Suprapubic skin (tissue), 4 donors: Measurements from ENCODE around the gene MYH14. TPM values are rescaled to one million over a fixed set of nuclear protein-coding genes. Genes with fewer than 3 reads are reported as not detected.
A peak's percentile ranks its signal among the peaks of the same experiment; 100 is the strongest.

Source experiments
- DNase-seq, 2 donors: peaks; one replicate each; pipeline ENCODE4 v3.0.0-alpha.2; 2019; ENCODE audit warnings: low spot score in 2 of 2
- H3K27ac ChIP-seq: fragments of 200-600 bp; sonication (generic); one replicate; pipeline ENCODE4 v1.5.1; 2019
- H3K27me3 ChIP-seq: fragments of 200-600 bp; sonication (generic); one replicate; pipeline ENCODE4 v1.5.1; 2019
- H3K36me3 ChIP-seq: fragments of 200-600 bp; sonication (generic); one replicate; pipeline ENCODE4 v1.5.1; 2019
- H3K4me1 ChIP-seq: fragments of 200-600 bp; sonication (generic); one replicate; pipeline ENCODE4 v1.5.1; 2019
- H3K4me3 ChIP-seq: fragments of 200-600 bp; sonication (generic); one replicate; pipeline ENCODE4 v1.5.1; 2019; ENCODE audit warnings: mild to moderate bottlenecking
- H3K9me3 ChIP-seq: fragments of 200-600 bp; sonication (generic); one replicate; pipeline ENCODE4 v1.5.1; 2019
- CTCF ChIP-seq, 2 donors: fragments of 200-600 bp in 1 of 2; fragments of 450-650 bp in 1 of 2; sonication (generic) in 1 of 2; IDR thresholded peaks; one replicate each; pipeline ENCODE4 v1.5.1; 2016 to 2019; ENCODE audit warnings: antibody characterized with exemption in 2 of 2, mild to moderate bottlenecking in 1 of 2, moderate library complexity in 1 of 2
- EP300 ChIP-seq: sonication (generic); formaldehyde crosslinking; IDR thresholded peaks from one replicate; pipeline ENCODE4 v1.6.1; 2017; ENCODE audit warnings: antibody characterized with exemption
- POLR2A ChIP-seq, 2 donors: fragments of 450-650 bp; IDR thresholded peaks; one replicate each; pipeline ENCODE4 v1.6.1; 2017; ENCODE audit warnings: antibody characterized with exemption in 2 of 2, mild to moderate bottlenecking in 2 of 2, moderate library complexity in 2 of 2
- POLR2AphosphoS5 ChIP-seq, 3 donors: sonication (generic); formaldehyde crosslinking; IDR thresholded peaks; one replicate each; pipeline ENCODE4 v1.6.1; 2017; ENCODE audit warnings: antibody characterized with exemption in 3 of 3
- WGBS: methylation state at CpG from one replicate; pipeline ENCODE4 v1.1.5; 2018; 5-methylcytosine and 5-hydroxymethylcytosine counted together
- total RNA-seq, 4 donors: library from RNA; depleted of rRNA; stranded (reverse); fragments of >200 nt; gene quantifications; one replicate each; pipeline ENCODE4 v1.1.0, GENCODE V29; 2016

The MYH14 gene
- total RNA-seq, 4 donors from 2014 or later = 84.8 to 116 (median 104) TPM

GRCh38 chr19:50357178-50358100 is 154.0 kb downstream of the MYH14 start:
- Histone ChIP-seq H3K4me3 (peak overlapping the region; percentile 45), H3K27me3 (no peaks in the 10 kb centered on the region), H3K36me3 (no peaks in the 10 kb centered on the region), H3K27ac (peak overlapping the region; percentile 59), H3K9me3 (no peaks in the 10 kb centered on the region), H3K4me1 (peaks cover 15% of the 10 kb centered on the region)
- no peak for TF ChIP-seq POLR2AphosphoS5 (IDR thresholded peaks at IDR 0.05)
- TF ChIP-seq POLR2A (IDR thresholded peaks at IDR 0.05) = peak in 1 of 2 donors; percentile 47
- no peak for TF ChIP-seq EP300
- peak; percentile 77 to 84 for TF ChIP-seq CTCF (IDR thresholded peaks at IDR 0.05)
- DNase-seq = peak in 1 of 2 donors; percentile 87
- 8% methylated on average over 24 of the region's 54 CpGs for WGBS

- no peak overlapping the region for H3K27ac ChIP-seq
- no peak for DNase-seq
- 50% methylated on average over 28 of the region's 54 CpGs for WGBS
Measured at GRCh38 chr19:50358483-50359327, 155.3 kb downstream of the MYH14 start.

GRCh38 chr19:50359328-50359818 is 156.0 kb downstream of the MYH14 start:
- Histone ChIP-seq H3K4me1 (peaks cover 15% of the 10 kb centered on the region), H3K4me3 (no peak overlapping the region), H3K27ac (no peak overlapping the region), H3K36me3 (no peaks in the 10 kb centered on the region), H3K27me3 (no peaks in the 10 kb centered on the region), H3K9me3 (no peaks in the 10 kb centered on the region)
- no peak for DNase-seq
- TF ChIP-seq CTCF (IDR thresholded peaks at IDR 0.05) = no peak
- TF ChIP-seq POLR2AphosphoS5 (IDR thresholded peaks at IDR 0.05) = no peak
- no peak for TF ChIP-seq POLR2A (IDR thresholded peaks at IDR 0.05)
- TF ChIP-seq EP300 = no peak
- 81% methylated on average over 2 of the region's 11 CpGs for WGBS

More at GRCh38 chr19:50358483-50359327, 155.3 kb downstream of the MYH14 start:
- TF ChIP-seq CTCF (IDR thresholded peaks at IDR 0.05) (no peak), POLR2AphosphoS5 (IDR thresholded peaks at IDR 0.05) (no peak), POLR2A (IDR thresholded peaks at IDR 0.05) (peak in 1 of 2 donors; percentile 31), EP300 (no peak)
- peak overlapping the region; percentile 45 for H3K4me3 ChIP-seq
- peaks cover 15% of the 10 kb centered on the region for H3K4me1 ChIP-seq
- no peaks in the 10 kb centered on the region for H3K27me3 ChIP-seq
- no peaks in the 10 kb centered on the region for H3K9me3 ChIP-seq
- H3K36me3 ChIP-seq = no peaks in the 10 kb centered on the region

Other genes starting within 250 kb of the MYH14 start
- under 1 TPM in 1 of 4 donors, not detected in 3; 0.30 TPM for gene SIGLEC11, start 242.4 kb upstream of the MYH14 start, total RNA-seq
- gene VRK3, start 178.2 kb upstream of the MYH14 start, total RNA-seq = 10 to 100 TPM; 21.8 to 53.6 (median 35.8) TPM
- 10 to 100 TPM in 2 of 4 donors, 1 to 10 TPM in 2; 8.5 to 18.5 (median 12.2) TPM for gene ZNF473, start 177.6 kb upstream of the MYH14 start, total RNA-seq
- not detected for gene IZUMO2, start 40.3 kb upstream of the MYH14 start, total RNA-seq
- 1 to 10 TPM; 1.5 to 3.1 (median 1.7) TPM for gene KCNC3, start 125.8 kb downstream of the MYH14 start, total RNA-seq
- 1 to 10 TPM in 3 of 4 donors, not detected in 1; 1.7 to 3.7 (median 3.5) TPM for gene NAPSA, start 162.0 kb downstream of the MYH14 start, total RNA-seq
- 10 to 100 TPM; 80.6 to 94.7 (median 88.9) TPM for gene NR1H2, start 172.8 kb downstream of the MYH14 start, total RNA-seq
- 10 to 100 TPM; 17.2 to 26.9 (median 21.5) TPM for gene POLD1, start 180.7 kb downstream of the MYH14 start, total RNA-seq
- not detected for gene SPIB, start 215.3 kb downstream of the MYH14 start, total RNA-seq
- gene MYBPC2, start 229.3 kb downstream of the MYH14 start, total RNA-seq = under 1 TPM in 1 of 4 donors, not detected in 3; 0.29 TPM